ENCODE measurements around the gene RNF151. TPM values are rescaled to one million over a fixed set of nuclear protein-coding genes. Genes with fewer than 3 reads are reported as not detected.
"Not testable (repeated sequence)": the region's sequence is repeated elsewhere in the genome, so short reads cannot be mapped to it uniquely, and the experiment has no call there.

RNF151 gene
- total RNA-seq, 1 donor from 2014 or later: 0.70 TPM

GRCh38 chr16:1942047-1942809 lies 24.4 kb upstream of the RNF151 start:
- intact Hi-C loops (cut with micrococcal nuclease): loop anchor here (2.0 to 10.0 kb wide), 3 partner anchors 169 to 1163 kb away; partner anchors contain the start of genes EME2 and MRPS34
- DNase-seq (ENCODE audit: low spot score): no peak
- peaks cover 11% of the 10 kb centered on the region for H3K36me3 Mint-ChIP-seq (ENCODE audit: low read depth)
- H3K27me3 Mint-ChIP-seq (ENCODE audit: insufficient read depth): no peaks in the 10 kb centered on the region
- H3K27ac Mint-ChIP-seq: peak overlapping the region; percentile 58
- H3K4me3 Mint-ChIP-seq: peak overlapping the region; percentile 87
- peaks cover 19% of the 10 kb centered on the region for H3K4me1 Mint-ChIP-seq (ENCODE audit: low read depth)
- no peaks in the 10 kb centered on the region for H3K9me3 Mint-ChIP-seq

DNA sequence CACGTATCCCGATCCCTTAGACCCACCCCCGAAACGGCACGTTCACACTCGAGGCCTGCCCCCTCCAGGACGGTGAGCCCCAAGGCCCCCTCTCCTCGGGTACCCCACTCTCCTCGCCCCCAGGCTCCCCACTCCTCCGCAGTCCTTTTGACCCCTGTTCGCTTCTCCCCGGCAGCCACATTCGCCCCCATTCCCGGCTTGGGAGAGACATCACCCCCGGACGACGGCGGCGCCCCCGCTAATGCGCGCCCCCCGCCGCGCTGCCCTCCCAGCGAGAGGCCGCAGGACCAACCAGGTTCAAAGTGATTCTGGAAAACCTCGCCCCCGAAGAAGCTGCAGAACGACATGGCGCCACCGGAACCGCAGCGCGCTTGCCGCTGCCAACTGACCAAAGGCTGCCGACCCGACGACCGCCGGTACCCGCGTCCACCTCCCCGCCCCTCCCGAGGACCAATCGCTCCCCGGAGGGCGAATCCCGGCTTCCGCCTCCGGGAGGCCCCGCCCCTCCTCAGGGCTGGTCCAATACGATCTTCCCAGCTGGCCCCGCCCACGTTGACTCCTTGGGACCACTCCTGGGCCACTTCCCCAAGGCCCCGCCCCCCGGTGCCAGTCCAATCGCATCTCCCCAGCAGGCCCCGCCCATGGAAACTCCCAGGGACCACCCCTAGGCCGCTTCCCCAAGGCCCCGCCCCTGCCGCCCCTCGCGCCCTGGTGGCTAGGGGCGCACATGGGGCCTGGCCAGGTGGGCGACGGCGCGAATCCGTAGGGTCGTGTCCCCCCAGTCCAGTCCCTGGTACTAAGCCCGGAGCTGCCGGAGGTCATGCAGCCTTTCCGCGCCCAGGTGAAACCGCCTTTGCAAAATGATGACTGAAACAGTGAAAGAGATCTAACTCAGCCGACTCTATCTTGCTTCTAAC lies 23.6 kb upstream of the RNF151 start, which contains the start of gene MSRB1:
MSRB1 (minus strand) TSS at position 390 of the 917 bp plus-strand sequence; CDS start at position 347, 43 bp downstream.
- Mint-ChIP-seq H3K4me3 (peak within 1 kb of the TSS; percentile 87), H3K4me1 (ENCODE audit: low read depth) (peaks cover 19% of the 10 kb centered on the region), H3K9me3 (no peaks in the 10 kb centered on the region), H3K27me3 (ENCODE audit: insufficient read depth) (no peaks in the 10 kb centered on the region), H3K27ac (peak within 1 kb of the TSS; percentile 58), H3K36me3 (ENCODE audit: low read depth) (peaks cover 8% of the 10 kb centered on the region)
- intact Hi-C loops (cut with micrococcal nuclease): loop anchor here (1.0 to 10.0 kb wide), 9 partner anchors 14 to 1162 kb away; partner anchors contain the start of genes EME2, HAGH, MRPS34 and NDUFB10
- peak; percentile 100 for DNase-seq (ENCODE audit: low spot score)

GRCh38 chr16:1944612-1945199 lies 21.9 kb upstream of the RNF151 start:
- Mint-ChIP-seq H3K36me3 (ENCODE audit: low read depth) (peaks cover 4% of the 10 kb centered on the region), H3K4me1 (ENCODE audit: low read depth) (peaks cover 19% of the 10 kb centered on the region), H3K27ac (peak overlapping the region; percentile 40), H3K9me3 (no peaks in the 10 kb centered on the region), H3K4me3 (peak overlapping the region; percentile 87), H3K27me3 (ENCODE audit: insufficient read depth) (no peaks in the 10 kb centered on the region)
- intact Hi-C loops (cut with micrococcal nuclease): loop anchor here (5.0 to 10.0 kb wide), 2 partner anchors 198 to 1160 kb away; no protein-coding TSS in a partner anchor
- DNase-seq (ENCODE audit: low spot score): no peak

GRCh38 chr16:1945559-1946391 lies 20.9 kb upstream of the RNF151 start:
- Mint-ChIP-seq H3K27ac (no peak overlapping the region), H3K4me1 (ENCODE audit: low read depth) (peaks cover 19% of the 10 kb centered on the region), H3K4me3 (no peak overlapping the region), H3K27me3 (ENCODE audit: insufficient read depth) (no peaks in the 10 kb centered on the region), H3K36me3 (ENCODE audit: low read depth) (peaks cover 4% of the 10 kb centered on the region), H3K9me3 (no peaks in the 10 kb centered on the region)
- intact Hi-C loops (cut with micrococcal nuclease): loop anchor here (10.0 kb wide), 1 partner anchor 1159 kb away; no protein-coding TSS in a partner anchor
- no peak for DNase-seq (ENCODE audit: low spot score)

DNA sequence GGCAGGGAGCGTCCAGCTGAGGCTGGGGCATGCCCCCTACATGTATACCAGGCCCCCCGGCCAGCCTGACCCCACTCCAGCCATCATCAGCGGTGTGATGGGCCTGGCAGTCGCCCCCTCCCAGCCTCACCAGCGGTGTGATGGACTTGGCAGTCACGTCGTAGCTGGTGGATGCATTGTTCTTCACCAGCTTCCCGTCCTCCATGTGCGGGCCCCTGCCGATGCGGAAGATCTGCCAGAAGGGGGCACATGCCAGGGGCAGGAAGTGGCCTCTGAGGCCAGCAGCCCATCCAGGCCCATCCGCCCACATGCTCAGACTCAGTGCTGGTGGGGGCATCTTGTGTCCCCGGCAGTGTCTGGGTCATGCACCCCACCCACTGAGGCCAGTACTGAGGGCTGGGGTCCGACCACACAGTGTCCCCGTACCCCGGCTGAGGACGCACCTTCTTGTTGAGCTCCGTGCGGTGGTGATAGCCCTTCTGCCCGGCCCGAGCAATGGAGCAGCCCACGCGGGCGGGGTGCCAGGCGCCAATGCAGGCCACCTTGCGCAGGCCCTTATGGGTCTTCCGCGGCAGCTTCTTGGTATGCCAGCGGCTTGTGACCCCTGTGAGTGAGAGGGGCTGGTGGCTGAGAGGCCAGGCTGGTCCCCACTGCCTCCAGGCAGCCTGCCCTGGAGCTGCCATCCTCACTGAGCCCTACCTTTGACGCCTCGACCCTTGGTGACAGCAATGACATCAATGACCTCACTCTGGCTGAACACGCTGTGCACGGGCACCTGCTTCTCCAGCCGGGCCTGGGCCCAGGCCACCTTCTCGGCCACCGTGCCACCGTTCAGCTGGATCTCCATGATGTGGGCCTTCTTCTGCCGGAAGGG lies 19.9 kb upstream of the RNF151 start:
- no peak for DNase-seq (ENCODE audit: low spot score)
- intact Hi-C loops (cut with micrococcal nuclease): loop anchor here (10.0 kb wide), 1 partner anchor 1158 kb away; no protein-coding TSS in a partner anchor
- Mint-ChIP-seq H3K4me1 (ENCODE audit: low read depth) (peaks cover 14% of the 10 kb centered on the region), H3K36me3 (ENCODE audit: low read depth) (no peaks in the 10 kb centered on the region), H3K4me3 (no peak overlapping the region), H3K9me3 (no peaks in the 10 kb centered on the region), H3K27ac (no peak overlapping the region), H3K27me3 (ENCODE audit: insufficient read depth) (no peaks in the 10 kb centered on the region)

DNA sequence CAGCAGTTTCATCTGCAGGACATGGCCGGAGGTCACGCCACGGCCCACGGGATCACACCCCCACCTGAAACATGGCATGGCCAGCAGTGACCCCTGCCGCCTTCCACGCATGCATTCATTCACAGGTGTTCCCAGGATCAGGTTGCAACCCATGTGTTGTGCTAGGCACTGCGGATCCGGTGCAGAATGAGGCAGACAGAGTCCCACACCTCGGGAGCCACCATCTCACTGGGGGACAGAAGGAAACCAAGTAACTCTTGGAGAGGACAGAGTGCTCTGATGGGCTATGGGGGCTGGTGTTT lies 19.3 kb upstream of the RNF151 start:
- intact Hi-C loops (cut with micrococcal nuclease): loop anchor here (10.0 kb wide), 1 partner anchor 1157 kb away; no protein-coding TSS in a partner anchor
- Mint-ChIP-seq H3K4me3 (no peak overlapping the region), H3K9me3 (no peaks in the 10 kb centered on the region), H3K36me3 (ENCODE audit: low read depth) (no peaks in the 10 kb centered on the region), H3K27me3 (ENCODE audit: insufficient read depth) (no peaks in the 10 kb centered on the region), H3K4me1 (ENCODE audit: low read depth) (peaks cover 8% of the 10 kb centered on the region), H3K27ac (no peak overlapping the region)
- no peak for DNase-seq (ENCODE audit: low spot score)

- Mint-ChIP-seq H3K4me3 (no peak overlapping the region), H3K27me3 (ENCODE audit: insufficient read depth) (peaks cover 2% of the 10 kb centered on the region), H3K9me3 (no peaks in the 10 kb centered on the region), H3K36me3 (ENCODE audit: low read depth) (no peaks in the 10 kb centered on the region), H3K4me1 (ENCODE audit: low read depth) (peaks cover 8% of the 10 kb centered on the region), H3K27ac (no peak overlapping the region)
- intact Hi-C loops (cut with micrococcal nuclease): loop anchor here (10.0 kb wide), 1 partner anchor 1155 kb away; no protein-coding TSS in a partner anchor
- DNase-seq (ENCODE audit: low spot score): no peak
Measured at GRCh38 chr16:1949507-1949906, 17.1 kb upstream of the RNF151 start.

DNA sequence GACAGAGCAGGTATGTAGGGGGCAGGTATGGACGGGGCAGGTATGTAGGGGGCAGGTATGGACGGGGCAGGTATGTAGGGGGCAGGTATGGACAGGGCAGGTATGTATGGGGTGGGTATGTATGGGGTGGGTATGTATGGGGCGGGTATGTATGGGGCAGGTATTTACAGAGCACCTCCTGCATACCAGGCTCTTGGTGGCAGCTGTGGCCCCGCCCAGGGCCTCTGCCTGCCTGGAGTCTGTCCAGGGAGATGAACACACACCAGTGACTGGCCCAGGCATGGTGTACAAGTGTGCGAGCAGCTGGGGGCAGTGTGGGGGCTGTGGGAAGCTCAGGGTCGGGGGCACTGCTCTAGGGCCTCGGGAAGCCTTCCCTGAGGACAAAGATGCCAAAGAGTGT lies 16.6 kb upstream of the RNF151 start:
- Mint-ChIP-seq H3K9me3 (no peaks in the 10 kb centered on the region), H3K27me3 (ENCODE audit: insufficient read depth) (peaks cover 2% of the 10 kb centered on the region), H3K4me3 (no peak overlapping the region), H3K4me1 (ENCODE audit: low read depth) (peaks cover 6% of the 10 kb centered on the region), H3K36me3 (ENCODE audit: low read depth) (no peaks in the 10 kb centered on the region), H3K27ac (no peak overlapping the region)
- DNase-seq (ENCODE audit: low spot score): no peak
- intact Hi-C loops (cut with micrococcal nuclease): no loop called here

GRCh38 chr16:1950559-1950958 lies 16.1 kb upstream of the RNF151 start:
- Mint-ChIP-seq H3K4me3 (no peak overlapping the region), H3K9me3 (no peaks in the 10 kb centered on the region), H3K27ac (no peak overlapping the region), H3K36me3 (ENCODE audit: low read depth) (no peaks in the 10 kb centered on the region), H3K4me1 (ENCODE audit: low read depth) (peaks cover 6% of the 10 kb centered on the region), H3K27me3 (ENCODE audit: insufficient read depth) (peaks cover 2% of the 10 kb centered on the region)
- intact Hi-C loops (cut with micrococcal nuclease): no loop called here
- no peak for DNase-seq (ENCODE audit: low spot score)

DNA sequence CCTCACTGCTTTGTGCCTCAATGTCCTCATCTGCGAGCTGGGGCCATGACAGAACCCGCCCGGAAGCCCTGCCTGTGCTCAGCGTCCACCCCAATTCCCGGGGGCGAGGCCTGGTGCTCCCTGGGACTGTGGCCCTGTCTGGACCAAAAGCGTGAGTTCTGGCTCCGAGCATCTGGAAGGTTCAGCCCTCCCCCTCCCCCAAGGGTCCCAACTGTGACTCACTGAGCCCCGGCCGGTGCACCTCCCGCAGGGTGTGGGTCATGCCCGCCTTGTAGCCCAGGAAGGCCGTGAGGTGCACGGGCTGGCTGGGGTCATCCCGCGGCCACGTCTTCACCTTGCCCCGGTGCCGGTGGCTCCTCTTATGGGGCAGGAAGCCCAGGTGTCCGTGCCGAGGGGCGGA lies 12.9 kb upstream of the RNF151 start:
- Mint-ChIP-seq H3K4me1 (ENCODE audit: low read depth) (peaks cover 6% of the 10 kb centered on the region), H3K4me3 (no peak overlapping the region), H3K9me3 (no peaks in the 10 kb centered on the region), H3K27me3 (ENCODE audit: insufficient read depth) (peaks cover 2% of the 10 kb centered on the region), H3K27ac (no peak overlapping the region), H3K36me3 (ENCODE audit: low read depth) (no peaks in the 10 kb centered on the region)
- intact Hi-C loops (cut with micrococcal nuclease): no loop called here
- DNase-seq (ENCODE audit: low spot score): no peak

GRCh38 chr16:1957434-1958142 lies 9.1 kb upstream of the RNF151 start:
- H3K9me3 Mint-ChIP-seq; H3K27me3 Mint-ChIP-seq (ENCODE audit: insufficient read depth); DNase-seq (ENCODE audit: low spot score); H3K27ac Mint-ChIP-seq; intact Hi-C loops (cut with micrococcal nuclease): not testable (repeated sequence)
- H3K4me1 Mint-ChIP-seq (ENCODE audit: low read depth): peaks cover 26% of the 10 kb centered on the region
- peak overlapping the region; percentile 15 for H3K4me3 Mint-ChIP-seq
- peaks cover 21% of the 10 kb centered on the region for H3K36me3 Mint-ChIP-seq (ENCODE audit: low read depth)

Measured in activated T-helper 1 cell treated with anti-CD3 and anti-CD28 coated beads, Interleukin-12 subunit alpha, Interleukin-12 subunit beta, Interleukin-2, Interleukin-4 antibody, amounts not matched to agents 30 ng/mL and 10 ng/mL and 1 ng/mL, durations not matched to agents 14 hours and 24 hours and 36 hours (primary cell).